ENCODE measurements around the gene PPP2R5A.

The PPP2R5A gene

DNA sequence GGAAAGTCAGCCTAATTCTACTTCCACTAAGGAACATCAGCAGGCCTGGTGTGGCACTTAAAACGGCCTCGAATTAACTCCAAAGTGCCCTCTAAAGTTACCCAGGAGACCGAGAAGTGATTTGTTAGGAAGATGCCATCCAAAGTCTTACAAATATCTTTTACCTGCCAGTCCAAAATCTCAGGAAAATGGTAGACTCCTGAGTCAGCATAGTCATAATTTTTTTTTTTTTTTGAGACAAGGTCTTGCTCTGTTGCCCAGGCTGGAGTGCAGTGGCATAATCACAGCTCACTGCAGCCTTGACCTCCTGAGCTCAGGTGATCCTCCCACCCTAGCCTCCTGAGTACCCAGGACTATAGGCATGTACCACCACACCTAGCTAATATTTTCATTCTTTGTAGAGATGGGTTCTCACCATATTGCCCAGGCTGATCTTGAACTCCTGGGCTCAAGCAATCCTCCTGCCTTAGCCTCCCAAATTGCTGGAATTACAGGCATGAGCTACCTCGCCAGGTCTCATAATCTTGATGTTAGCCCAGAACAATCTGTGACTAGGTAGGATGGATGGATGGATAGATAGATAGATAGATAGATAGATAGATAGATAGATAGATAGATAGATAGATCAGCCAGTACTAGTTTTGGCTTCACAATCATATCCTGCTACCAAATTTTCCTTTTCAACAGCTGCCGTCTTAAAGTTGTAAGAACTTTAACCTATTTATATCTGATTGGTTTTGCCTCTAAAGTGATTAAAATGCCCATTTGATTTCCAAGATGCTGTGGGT is 25.3 kb upstream of the PPP2R5A start:
- no peaks in the 10 kb centered on the region for H3K79me2 ChIP-seq (ENCODE audit: control insufficient read depth, insufficient read depth, low read length, poor library complexity)
- H3K4me1 ChIP-seq (ENCODE audit: control insufficient read depth in 1 of 2, insufficient read depth in 2 of 2, low read length in 2 of 2): peaks cover 0 to 7% of the 10 kb centered on the region in 2 experiments
- no peaks in the 10 kb centered on the region for H3K9me3 ChIP-seq (ENCODE audit: insufficient read depth, low read depth, low read length)
- H3K79me1 ChIP-seq (ENCODE audit: low read length): no peaks in the 10 kb centered on the region
- no peak overlapping the region for H4K8ac ChIP-seq (ENCODE audit: low read depth, low read length)
- H3K4me2 ChIP-seq (ENCODE audit: low read length): no peak overlapping the region
- no peak overlapping the region for H4K91ac ChIP-seq (ENCODE audit: low read depth, low read length)
- no CpG with 5 or more reads among the region's 5 CpGs for WGBS (ENCODE audit: extremely low coverage, insufficient coverage, insufficient read length)
- no peak overlapping the region for H2AFZ ChIP-seq (ENCODE audit: insufficient read depth, low read length, poor library complexity)
- no peak overlapping the region for H3K4me3 ChIP-seq (ENCODE audit: low read depth, low read length)
- DNase-seq: no peak
- H2BK12ac ChIP-seq (ENCODE audit: low read length): no peak overlapping the region
- H3K4ac ChIP-seq (ENCODE audit: low read depth, low read length): no peak overlapping the region
- H2AK5ac ChIP-seq (ENCODE audit: low read length): no peak overlapping the region
- H3K14ac ChIP-seq (ENCODE audit: low read length): no peak overlapping the region
- H3K23ac ChIP-seq (ENCODE audit: low read length): no peak overlapping the region
- H4K12ac ChIP-seq (ENCODE audit: low read depth, low read length): no peak overlapping the region
- H3K9ac ChIP-seq (ENCODE audit: low read length): no peak overlapping the region
- no peak overlapping the region for H2BK5ac ChIP-seq (ENCODE audit: low read depth, low read length, poor library complexity)
- H3K27me3 ChIP-seq (ENCODE audit: insufficient read depth, low read length): no peaks in the 10 kb centered on the region
- H3K36me3 ChIP-seq (ENCODE audit: control insufficient read depth in 1 of 2, insufficient read depth in 2 of 2, low read length in 2 of 2): no peaks in the 10 kb centered on the region
- H3K27ac ChIP-seq (ENCODE audit: low read depth, low read length): no peak overlapping the region
- no peak overlapping the region for H2BK120ac ChIP-seq (ENCODE audit: insufficient read depth, low read length, poor library complexity)
- no peak overlapping the region for H3K18ac ChIP-seq (ENCODE audit: low read length)

DNA sequence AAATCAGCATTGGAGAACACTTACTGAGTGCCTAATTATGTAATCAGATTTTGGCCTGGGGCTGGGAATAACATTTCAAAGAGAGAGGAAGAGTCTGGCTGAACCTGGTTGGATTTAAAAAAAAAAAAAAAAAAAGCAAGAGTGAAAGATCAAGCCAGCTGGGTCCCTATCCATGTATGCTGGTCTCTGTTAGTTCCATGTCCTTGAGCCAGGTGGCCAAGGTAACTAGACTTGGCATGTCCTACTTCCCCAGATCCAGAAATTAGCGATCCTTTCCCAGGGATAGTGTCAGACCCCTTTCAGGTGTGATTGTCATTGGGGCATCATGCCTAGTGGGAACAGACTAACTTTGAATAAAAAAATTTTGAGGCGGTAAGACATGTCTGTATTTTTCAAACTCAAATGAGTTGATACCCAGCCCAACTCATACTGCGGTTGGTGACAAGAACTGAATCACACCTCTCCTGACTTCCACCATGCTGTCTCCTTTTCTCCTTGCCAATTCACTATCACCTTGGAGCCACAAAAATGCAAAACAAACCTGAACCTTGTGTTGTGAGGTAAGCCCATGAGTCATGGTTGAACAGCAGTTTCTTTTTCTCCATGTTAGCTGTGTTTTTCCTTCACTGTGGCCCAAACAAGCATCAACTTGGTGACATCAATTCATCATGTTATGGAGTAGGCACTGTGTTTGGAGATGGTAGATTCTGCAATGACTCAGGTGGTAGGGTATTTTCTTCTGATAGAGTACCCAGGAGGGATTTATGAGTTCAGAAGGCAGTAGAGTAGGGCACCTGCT is 24.5 kb upstream of the PPP2R5A start:
- no CpG with 5 or more reads among the region's 3 CpGs for WGBS (ENCODE audit: extremely low coverage, insufficient coverage, insufficient read length)
- Histone ChIP-seq H2AK5ac (ENCODE audit: low read length) (no peak overlapping the region), H4K12ac (ENCODE audit: low read depth, low read length) (no peak overlapping the region), H3K4ac (ENCODE audit: low read depth, low read length) (no peak overlapping the region), H3K36me3 (ENCODE audit: control insufficient read depth in 1 of 2, insufficient read depth in 2 of 2, low read length in 2 of 2) (no peaks in the 10 kb centered on the region), H3K27ac (ENCODE audit: low read depth, low read length) (no peak overlapping the region), H2BK5ac (ENCODE audit: low read depth, low read length, poor library complexity) (no peak overlapping the region), H2AFZ (ENCODE audit: insufficient read depth, low read length, poor library complexity) (no peak overlapping the region), H3K79me2 (ENCODE audit: control insufficient read depth, insufficient read depth, low read length, poor library complexity) (no peaks in the 10 kb centered on the region), H4K8ac (ENCODE audit: low read depth, low read length) (no peak overlapping the region), H3K4me3 (ENCODE audit: low read depth, low read length) (no peak overlapping the region), H3K18ac (ENCODE audit: low read length) (no peak overlapping the region), H3K14ac (ENCODE audit: low read length) (no peak overlapping the region), H3K4me1 (ENCODE audit: control insufficient read depth in 1 of 2, insufficient read depth in 2 of 2, low read length in 2 of 2) (peaks cover 0 to 7% of the 10 kb centered on the region in 2 experiments), H4K91ac (ENCODE audit: low read depth, low read length) (no peak overlapping the region), H3K9ac (ENCODE audit: low read length) (no peak overlapping the region), H3K23ac (ENCODE audit: low read length) (no peak overlapping the region), H3K27me3 (ENCODE audit: insufficient read depth, low read length) (no peaks in the 10 kb centered on the region), H3K9me3 (ENCODE audit: insufficient read depth, low read depth, low read length) (no peaks in the 10 kb centered on the region), H3K4me2 (ENCODE audit: low read length) (no peak overlapping the region), H3K79me1 (ENCODE audit: low read length) (no peaks in the 10 kb centered on the region), H2BK120ac (ENCODE audit: insufficient read depth, low read length, poor library complexity) (no peak overlapping the region), H2BK12ac (ENCODE audit: low read length) (no peak overlapping the region)
- DNase-seq: peak; percentile 9 to 54

DNA sequence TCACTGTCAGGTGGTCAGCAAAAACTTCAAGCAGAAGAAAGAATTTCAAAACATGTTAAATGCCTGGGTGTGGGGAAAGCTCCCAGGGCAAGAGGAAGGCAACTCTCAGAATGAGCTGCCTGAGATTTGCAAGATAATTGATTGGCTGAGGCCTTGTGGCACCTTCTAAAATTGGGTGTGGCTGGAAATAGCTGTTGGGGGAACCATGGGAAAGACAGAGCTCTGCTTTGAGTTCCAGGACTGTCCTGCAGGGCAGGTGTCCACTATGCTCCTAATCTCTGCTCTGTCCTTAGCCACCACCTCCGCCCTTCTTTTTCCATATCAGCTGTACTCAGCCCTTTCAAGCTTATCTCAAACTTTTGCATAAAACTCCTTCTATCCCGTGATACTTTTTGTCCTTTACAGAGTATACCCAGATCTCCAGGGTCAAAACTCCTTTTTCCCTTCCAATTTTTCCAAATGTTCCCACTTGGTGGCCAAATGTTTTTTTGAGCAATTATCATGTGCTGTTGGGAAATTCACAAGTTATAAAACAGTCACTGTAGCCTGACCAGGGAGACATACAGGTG is 23.8 kb upstream of the PPP2R5A start:
- Histone ChIP-seq H3K79me2 (ENCODE audit: control insufficient read depth, insufficient read depth, low read length, poor library complexity) (no peaks in the 10 kb centered on the region), H3K4me3 (ENCODE audit: low read depth, low read length) (no peak overlapping the region), H4K8ac (ENCODE audit: low read depth, low read length) (no peak overlapping the region), H3K27me3 (ENCODE audit: insufficient read depth, low read length) (no peaks in the 10 kb centered on the region), H3K27ac (ENCODE audit: low read depth, low read length) (no peak overlapping the region), H2BK12ac (ENCODE audit: low read length) (no peak overlapping the region), H4K12ac (ENCODE audit: low read depth, low read length) (no peak overlapping the region), H3K9ac (ENCODE audit: low read length) (no peak overlapping the region), H3K36me3 (ENCODE audit: control insufficient read depth in 1 of 2, insufficient read depth in 2 of 2, low read length in 2 of 2) (no peaks in the 10 kb centered on the region), H3K9me3 (ENCODE audit: insufficient read depth, low read depth, low read length) (no peaks in the 10 kb centered on the region), H4K91ac (ENCODE audit: low read depth, low read length) (no peak overlapping the region), H3K4me2 (ENCODE audit: low read length) (no peak overlapping the region), H3K23ac (ENCODE audit: low read length) (no peak overlapping the region), H2AK5ac (ENCODE audit: low read length) (no peak overlapping the region), H2BK5ac (ENCODE audit: low read depth, low read length, poor library complexity) (no peak overlapping the region), H3K4me1 (ENCODE audit: control insufficient read depth in 1 of 2, insufficient read depth in 2 of 2, low read length in 2 of 2) (peaks cover 0 to 7% of the 10 kb centered on the region in 2 experiments), H2AFZ (ENCODE audit: insufficient read depth, low read length, poor library complexity) (no peak overlapping the region), H3K14ac (ENCODE audit: low read length) (no peak overlapping the region), H3K79me1 (ENCODE audit: low read length) (no peaks in the 10 kb centered on the region), H2BK120ac (ENCODE audit: insufficient read depth, low read length, poor library complexity) (no peak overlapping the region), H3K18ac (ENCODE audit: low read length) (no peak overlapping the region), H3K4ac (ENCODE audit: low read depth, low read length) (no peak overlapping the region)
- WGBS (ENCODE audit: extremely low coverage, insufficient coverage, insufficient read length): no CpG with 5 or more reads among the region's 2 CpGs
- DNase-seq: no peak

DNA sequence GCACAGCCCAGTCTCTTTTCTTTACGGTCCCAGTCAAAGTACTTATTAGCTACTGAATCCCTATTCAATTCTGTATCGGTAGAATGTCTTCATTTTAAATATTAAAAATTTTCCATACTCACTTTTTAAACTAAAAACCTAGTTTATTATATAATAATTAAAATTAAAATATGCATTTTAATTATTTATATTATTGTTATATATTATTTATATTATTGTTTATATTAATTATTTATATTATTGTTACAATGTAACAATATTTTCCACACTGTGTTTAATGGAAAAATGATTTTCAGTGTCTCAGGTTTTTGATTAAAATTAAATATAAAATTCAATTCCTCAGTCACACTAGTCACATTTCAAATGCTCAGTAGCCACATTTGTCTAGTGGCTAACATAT is 18.2 kb upstream of the PPP2R5A start:
- Histone ChIP-seq H3K4me3 (ENCODE audit: low read depth, low read length) (no peak overlapping the region), H4K12ac (ENCODE audit: low read depth, low read length) (no peak overlapping the region), H3K9me3 (ENCODE audit: insufficient read depth, low read depth, low read length) (no peaks in the 10 kb centered on the region), H3K4me1 (ENCODE audit: control insufficient read depth in 1 of 2, insufficient read depth in 2 of 2, low read length in 2 of 2) (no peaks in the 10 kb centered on the region), H2BK5ac (ENCODE audit: low read depth, low read length, poor library complexity) (no peak overlapping the region), H3K18ac (ENCODE audit: low read length) (no peak overlapping the region), H2BK12ac (ENCODE audit: low read length) (no peak overlapping the region), H4K91ac (ENCODE audit: low read depth, low read length) (no peak overlapping the region), H3K4ac (ENCODE audit: low read depth, low read length) (no peak overlapping the region), H3K27me3 (ENCODE audit: insufficient read depth, low read length) (no peaks in the 10 kb centered on the region), H3K23ac (ENCODE audit: low read length) (no peak overlapping the region), H3K4me2 (ENCODE audit: low read length) (no peak overlapping the region), H3K14ac (ENCODE audit: low read length) (no peak overlapping the region), H3K79me2 (ENCODE audit: control insufficient read depth, insufficient read depth, low read length, poor library complexity) (no peaks in the 10 kb centered on the region), H2AK5ac (ENCODE audit: low read length) (no peak overlapping the region), H3K27ac (ENCODE audit: low read depth, low read length) (no peak overlapping the region), H3K79me1 (ENCODE audit: low read length) (no peaks in the 10 kb centered on the region), H3K36me3 (ENCODE audit: control insufficient read depth in 1 of 2, insufficient read depth in 2 of 2, low read length in 2 of 2) (no peaks in the 10 kb centered on the region), H2BK120ac (ENCODE audit: insufficient read depth, low read length, poor library complexity) (no peak overlapping the region), H2AFZ (ENCODE audit: insufficient read depth, low read length, poor library complexity) (no peak overlapping the region), H3K9ac (ENCODE audit: low read length) (no peak overlapping the region), H4K8ac (ENCODE audit: low read depth, low read length) (no peak overlapping the region)
- no peak for DNase-seq
- WGBS (ENCODE audit: extremely low coverage, insufficient coverage, insufficient read length): no CpG with 5 or more reads among the region's 2 CpGs
